Heart left ventricle (tissue), 16 donors: ENCODE results near the gene KIDINS220. TPM values are rescaled to one million over a fixed set of nuclear protein-coding genes. Genes with fewer than 3 reads are reported as not detected.
A peak's percentile ranks its signal among the peaks of the same experiment; 100 is the strongest.

Experiments
- ATAC-seq, 4 donors: fragments of 200-7000 bp; cut with Tn5 transposase; one replicate each; pipeline ENCODE4 v1.9.1; 2020 to 2022; ENCODE audit warnings: moderate library complexity in 4 of 4, mild to moderate bottlenecking in 3 of 4, moderate number of reproducible peaks in 1 of 4
- DNase-seq, 5 donors: peaks; one replicate each; pipeline ENCODE4 v3.0.0-alpha.2; 2020
- H3K27ac ChIP-seq, 12 donors: fragments of 200-600 bp; sonication (generic) in 4 of 12; one replicate each; pipeline versions ENCODE4 v1.5.0 to v1.8.0; 2016 to 2022; ENCODE audit warnings: mild to moderate bottlenecking in 2 of 12
- H3K27me3 ChIP-seq, 9 donors: fragments of 200-600 bp; sonication (generic) in 2 of 9; one replicate each; pipeline versions ENCODE4 v1.5.1 to v1.8.0; 2016 to 2022; ENCODE audit warnings: mild to moderate bottlenecking in 3 of 9
- H3K36me3 ChIP-seq, 9 donors: fragments of 200-600 bp; sonication (generic) in 2 of 9; one replicate each; pipeline versions ENCODE4 v1.5.0 to v1.8.0; 2018 to 2022; ENCODE audit warnings: mild to moderate bottlenecking in 2 of 9
- H3K4me1 ChIP-seq, 12 donors: fragments of 200-600 bp; sonication (generic) in 4 of 12; one replicate each; pipeline versions ENCODE4 v1.5.0 to v1.8.0; 2016 to 2022; ENCODE audit warnings: mild to moderate bottlenecking in 3 of 12
- H3K4me3 ChIP-seq, 12 donors: fragments of 200-600 bp; sonication (generic) in 4 of 12; one replicate each; pipeline versions ENCODE4 v1.5.0 to v1.8.0; 2017 to 2022; ENCODE audit warnings: mild to moderate bottlenecking in 9 of 12, moderate library complexity in 4 of 12
- H3K9me3 ChIP-seq, 12 donors: fragments of 200-600 bp; sonication (generic) in 4 of 12; one replicate each; pipeline versions ENCODE4 v1.5.0 to v1.8.0; 2016 to 2022; ENCODE audit warnings: mild to moderate bottlenecking in 1 of 12
- CTCF ChIP-seq, 12 donors: fragments of 200-600 bp; sonication (generic) in 4 of 12; IDR thresholded peaks; one replicate each; pipeline versions ENCODE4 v1.5.0 to v1.8.0; 2018 to 2022; ENCODE audit warnings: antibody characterized with exemption in 12 of 12, mild to moderate bottlenecking in 5 of 12
- POLR2A ChIP-seq, 2 donors: fragments of 450-650 bp; IDR thresholded peaks; one replicate each; pipeline ENCODE4 v1.6.1; 2017; ENCODE audit warnings: antibody characterized with exemption in 2 of 2, mild to moderate bottlenecking in 2 of 2, moderate library complexity in 2 of 2
- WGBS, 4 donors: extraction: QIAGEN DNeasy Blood & Tissue Kit in 2 of 4; methylation state at CpG; one replicate each; pipeline versions ENCODE4 v1.1.5 to v1.1.7; 2013 to 2018; 5-methylcytosine and 5-hydroxymethylcytosine counted together
- intact Hi-C, 10 donors: fragments of 100-400 bp; cut with DNase I; formaldehyde crosslinking; loops; one replicate each; pipeline versions ENCODE4 v1.11.1 to v1.14.2; 2022
- polyA plus RNA-seq, 2 donors: library from polyadenylated mRNA; stranded (reverse); fragments of 200-250 nt; gene quantifications; one replicate each; pipeline ENCODE4 v1.2.3, GENCODE V29; 2013
- total RNA-seq, 9 donors: library from RNA; depleted of rRNA in 2 of 9; stranded (reverse); fragments of >200 nt in 2 of 9; fragmentation: NEBNext Ultra II Directional in 3 of 9; extraction: Animal tissue kit (Norgen Biotek cat#: 25700) in 3 of 9; gene quantifications; one replicate each; pipeline versions ENCODE4 v1.1.0 to v1.2.4, GENCODE V29; 2016 to 2023
- donor health status: ischemic (EF 13 %, LVEDD 7.1; RV severe dilation, severe dysfunction).
- donor health status: healthy with polysubstance abuse.
- donor health status: DM: no; HTN: yes; CAD: no.
- donor health status: DM: no; HTN: no; CAD: no.
- donor health status: ischemic (EF 25% LVEDD 6.9; RV normal size, moderate dysfunction).
- donor health status: ischemic (EF 25% LVEDD 5.7; RV mildly dilated, moderate dysfunction).
- donor health status: healthy.
- donor health status: DM: yes; HTN: yes; CAD: no.
- donor health status: ischemic (EF 35%, LVEDD 5.7; RV mildly dilated, moderate dysfunction).
- donor health status: nonischemic (EF 11% LVEDD 7.7; RV severe dilation, severe dysfunction).
- donor health status: DM: yes; HTN: yes; CAD: no.
- donor health status: PGD.
- donor health status: ischemic (EF 29% LVEDD 5.4; RV normal size, mild dysfunction).
- donor health status: nonischemic (EF 23%, LVEDD 6.1; RV moderate dilation, normal function).

The KIDINS220 gene
- total and polyA plus RNA-seq, 11 donors: 22.7 to 108 (median 74.5) TPM

- H3K27me3 ChIP-seq: no peaks in the 10 kb centered on the region
- intact Hi-C loops: no loop called here
- 88 to 95% (median 91%) methylated on average over 3 of the region's 3 CpGs for WGBS, 4 donors
- DNase-seq (no peak), ATAC-seq (no peak)
- peaks cover 0 to under 1% (median 0%) of the 10 kb centered on the region in 12 donors for H3K9me3 ChIP-seq
- peaks cover 0 to 19% (median 3%) of the 10 kb centered on the region in 9 donors for H3K36me3 ChIP-seq
- H3K4me3 ChIP-seq: no peak overlapping the region
- peaks cover 0 to 6% (median 0%) of the 10 kb centered on the region in 12 donors for H3K4me1 ChIP-seq
- TF ChIP-seq POLR2A (IDR thresholded peaks at IDR 0.05): no peak
- no peak for TF ChIP-seq CTCF (IDR thresholded peaks at IDR 0.05)
- no peak overlapping the region for H3K27ac ChIP-seq
Measured at GRCh38 chr2:8721410-8721809, 116.0 kb downstream of the KIDINS220 start.

- ATAC-seq (peak in 3 of 4 donors; percentile 63 to 78 (median 71)), DNase-seq (no peak)
- Histone ChIP-seq H3K4me3 (no peak overlapping the region), H3K4me1 (peaks cover 0 to 6% (median 0%) of the 10 kb centered on the region in 12 donors), H3K9me3 (peaks cover 0 to 7% (median 0%) of the 10 kb centered on the region in 12 donors), H3K36me3 (peaks cover 0 to 12% (median 0%) of the 10 kb centered on the region in 9 donors), H3K27me3 (no peaks in the 10 kb centered on the region), H3K27ac (no peak overlapping the region)
- intact Hi-C loops: no loop called here
- TF ChIP-seq CTCF (IDR thresholded peaks at IDR 0.05) (no peak), POLR2A (IDR thresholded peaks at IDR 0.05) (no peak)
- 30 to 37% (median 33%) methylated on average over 3 of the region's 3 CpGs for WGBS, 4 donors
Measured at GRCh38 chr2:8720741-8721140, 116.7 kb downstream of the KIDINS220 start.

- TF ChIP-seq POLR2A (IDR thresholded peaks at IDR 0.05) (no peak), CTCF (IDR thresholded peaks at IDR 0.05) (no peak)
- intact Hi-C loops: no loop called here
- 80 to 88% (median 84%) methylated on average over 3 of the region's 3 CpGs for whole genome bisulfite sequencing, 4 donors
- Histone ChIP-seq H3K4me1 (peaks cover 0 to 6% (median 0%) of the 10 kb centered on the region in 12 donors), H3K27ac (no peak overlapping the region), H3K36me3 (peaks cover 0 to 6% (median 0%) of the 10 kb centered on the region in 9 donors), H3K9me3 (peaks cover 0 to 13% (median 0%) of the 10 kb centered on the region in 12 donors), H3K27me3 (no peaks in the 10 kb centered on the region), H3K4me3 (no peak overlapping the region)
- no peak for ATAC-seq
- DNase-seq: no peak
Measured at GRCh38 chr2:8719528-8719927, 117.9 kb downstream of the KIDINS220 start.

- no peak for TF ChIP-seq POLR2A (IDR thresholded peaks at IDR 0.05)
- Histone ChIP-seq H3K36me3 (no peaks in the 10 kb centered on the region), H3K27ac (no peak overlapping the region), H3K27me3 (no peaks in the 10 kb centered on the region), H3K9me3 (peaks cover 0 to 13% (median 0%) of the 10 kb centered on the region in 12 donors), H3K4me3 (no peak overlapping the region), H3K4me1 (no peaks in the 10 kb centered on the region)
- ATAC-seq (no peak), DNase-seq (no peak)
- intact Hi-C loops: no loop called here
- WGBS, 4 donors: 94 to 97% (median 96%) methylated on average over 5 of the region's 5 CpGs
Measured at GRCh38 chr2:8714971-8715370, 122.4 kb downstream of the KIDINS220 start.

GRCh38 chr2:8714283-8714682, 123.1 kb downstream of the KIDINS220 start:
- 69 to 81% (median 76%) methylated on average over 7 of the region's 7 CpGs for WGBS, 4 donors
- Histone ChIP-seq H3K36me3 (no peaks in the 10 kb centered on the region), H3K4me1 (no peaks in the 10 kb centered on the region), H3K4me3 (no peak overlapping the region), H3K27me3 (no peaks in the 10 kb centered on the region), H3K27ac (no peak overlapping the region), H3K9me3 (peaks cover 0 to 13% (median 0%) of the 10 kb centered on the region in 12 donors)
- ATAC-seq: peak in 1 of 4 donors; percentile 18
- peak in 1 of 5 donors; percentile 42 for DNase-seq
- intact Hi-C loops: no loop called here
- TF ChIP-seq POLR2A (IDR thresholded peaks at IDR 0.05): no peak
- no peak for TF ChIP-seq CTCF (IDR thresholded peaks at IDR 0.05)
